Mesenchymal stem cell (in vitro differentiated cells and primary cell): ENCODE results near the gene GPR141.

Source experiments
- DNase-seq: peaks from one replicate; pipeline ENCODE4 v3.0.0-alpha.2; 2013
- H2AFZ ChIP-seq: one replicate; pipeline ENCODE4 v1.6.1; 2013; ENCODE audit warnings: low read depth, mild to moderate bottlenecking, control low read depth, inconsistent platforms, low read length, moderate library complexity
- H2AK5ac ChIP-seq: 2 replicates; pipeline ENCODE4 v1.6.1; 2013; ENCODE audit warnings: low read length, moderate library complexity, mild to moderate bottlenecking, inconsistent platforms; ENCODE audit not compliant: severe bottlenecking
- H2BK120ac ChIP-seq: one replicate; pipeline ENCODE4 v1.6.1; 2013; ENCODE audit warnings: low read depth, mild to moderate bottlenecking, inconsistent platforms, low read length, moderate library complexity
- H2BK12ac ChIP-seq, 2 experiments: one replicate each; pipeline ENCODE4 v1.6.1; 2013; ENCODE audit warnings: inconsistent platforms in 2 of 2, low read length in 2 of 2, mild to moderate bottlenecking in 2 of 2, moderate library complexity in 2 of 2, control low read depth in 1 of 2
- H2BK15ac ChIP-seq: one replicate; pipeline ENCODE4 v1.6.1; 2013; ENCODE audit warnings: mild to moderate bottlenecking, low read depth, inconsistent platforms; ENCODE audit not compliant: poor library complexity, severe bottlenecking
- H2BK5ac ChIP-seq: 2 replicates; pipeline ENCODE4 v1.6.1; 2013; ENCODE audit warnings: low read depth, mild to moderate bottlenecking, low read length, control low read depth, inconsistent platforms; ENCODE audit not compliant: poor library complexity, severe bottlenecking
- H3K14ac ChIP-seq, 2 experiments: one replicate each; pipeline ENCODE4 v1.6.1; 2013; ENCODE audit warnings: inconsistent platforms in 2 of 2, low read length in 2 of 2, control low read depth in 1 of 2, mild to moderate bottlenecking in 1 of 2, moderate library complexity in 1 of 2
- H3K18ac ChIP-seq, 2 experiments: one replicate each; pipeline ENCODE4 v1.6.1; 2013; ENCODE audit warnings: inconsistent platforms in 2 of 2, low read length in 2 of 2, control low read depth in 1 of 2, low read depth in 1 of 2, mild to moderate bottlenecking in 1 of 2
- H3K23ac ChIP-seq, 2 experiments: one replicate each; pipeline ENCODE4 v1.6.1; 2013; ENCODE audit warnings: inconsistent platforms in 2 of 2, low read length in 2 of 2, mild to moderate bottlenecking in 2 of 2, moderate library complexity in 2 of 2, control low read depth in 1 of 2
- H3K27ac ChIP-seq: 2 replicates; pipeline ENCODE4 v1.5.1; 2013; ENCODE audit warnings: mild to moderate bottlenecking, moderate library complexity, low read length, control low read depth, inconsistent platforms; ENCODE audit not compliant: poor library complexity, severe bottlenecking
- H3K27me3 ChIP-seq, 2 experiments: 2 replicates each; pipeline versions ENCODE4 v1.6.1 to v1.7.0; 2013; ENCODE audit warnings: low read length in 2 of 2, mild to moderate bottlenecking in 2 of 2, moderate library complexity in 2 of 2, control low read depth in 1 of 2, inconsistent platforms in 1 of 2; ENCODE audit not compliant: control insufficient read depth in 1 of 2, insufficient read depth in 1 of 2
- H3K36me3 ChIP-seq, 2 experiments: 2 replicates each; pipeline versions ENCODE4 v1.6.1 to v1.7.0; 2013; ENCODE audit warnings: low read length in 2 of 2, control low read depth in 1 of 2, inconsistent platforms in 1 of 2, low read depth in 1 of 2, mild to moderate bottlenecking in 1 of 2; ENCODE audit not compliant: insufficient read depth in 2 of 2, control insufficient read depth in 1 of 2
- H3K4ac ChIP-seq, 2 experiments: one replicate each; pipeline ENCODE4 v1.6.1; 2013; ENCODE audit warnings: inconsistent platforms in 2 of 2, low read length in 2 of 2, mild to moderate bottlenecking in 2 of 2, moderate library complexity in 2 of 2, control low read depth in 1 of 2, low read depth in 1 of 2
- H3K4me1 ChIP-seq: 2 replicates; pipeline ENCODE4 v1.6.1; 2013; ENCODE audit warnings: low read depth, low read length, control low read depth; ENCODE audit not compliant: control insufficient read depth, insufficient read depth
- H3K4me2 ChIP-seq: 2 replicates; pipeline ENCODE4 v1.6.1; 2013; ENCODE audit warnings: low read length, mild to moderate bottlenecking, inconsistent platforms; ENCODE audit not compliant: poor library complexity, severe bottlenecking
- H3K4me3 ChIP-seq, 2 experiments: 2 replicates each; pipeline versions ENCODE4 v1.5.1 to v1.7.0; 2013; ENCODE audit warnings: low read length in 2 of 2, mild to moderate bottlenecking in 2 of 2, control low read depth in 1 of 2, low read depth in 1 of 2; ENCODE audit not compliant: insufficient read depth in 1 of 2
- H3K79me1 ChIP-seq: replicated peaks from 2 replicates; pipeline ENCODE4 v1.6.1; 2013; ENCODE audit warnings: mild to moderate bottlenecking, control low read depth, low read length, inconsistent platforms; ENCODE audit not compliant: poor library complexity, severe bottlenecking
- H3K9ac ChIP-seq: 2 replicates; pipeline ENCODE4 v1.7.0; 2013; ENCODE audit warnings: mild to moderate bottlenecking, low read length, moderate library complexity
- H3K9me3 ChIP-seq: 2 replicates; pipeline ENCODE4 v1.7.0; 2013; ENCODE audit warnings: mild to moderate bottlenecking, low read length; ENCODE audit not compliant: control insufficient read depth
- H4K8ac ChIP-seq: one replicate; pipeline ENCODE4 v1.6.1; 2013; ENCODE audit warnings: inconsistent platforms, mild to moderate bottlenecking, low read length, moderate library complexity
- H4K91ac ChIP-seq: one replicate; pipeline ENCODE4 v1.6.1; 2013; ENCODE audit warnings: mild to moderate bottlenecking, low read length, inconsistent platforms
- WGBS: methylation state at CpG from one replicate; pipeline ENCODE4 v1.1.7; 2013; ENCODE audit warnings: mixed read lengths; 5-methylcytosine and 5-hydroxymethylcytosine counted together

The GPR141 gene

GRCh38 chr7:37645282-37646050, 38.1 kb upstream of the GPR141 start:
- Histone ChIP-seq H4K91ac (no peak overlapping the region), H2AK5ac (no peak overlapping the region), H2BK120ac (no peak overlapping the region), H3K27ac (no peak overlapping the region), H3K4me3 (no peak overlapping the region), H3K4ac (no peak overlapping the region), H3K14ac (no peak overlapping the region), H3K18ac (no peak overlapping the region), H2AFZ (no peak overlapping the region), H2BK15ac (no peak overlapping the region), H3K27me3 (no peaks in the 10 kb centered on the region), H3K9me3 (peaks cover 2% of the 10 kb centered on the region), H4K8ac (no peak overlapping the region), H3K4me2 (no peak overlapping the region), H3K9ac (no peak overlapping the region), H2BK5ac (no peak overlapping the region), H3K36me3 (no peaks in the 10 kb centered on the region), H3K23ac (no peak overlapping the region), H3K79me1 (no peaks in the 10 kb centered on the region), H2BK12ac (no peak overlapping the region), H3K4me1 (no peaks in the 10 kb centered on the region)
- 72% methylated on average over 6 of the region's 7 CpGs for WGBS
- DNase-seq, result no peak

GRCh38 chr7:37656913-37657530, 26.5 kb upstream of the GPR141 start:
- DNase-seq, result no peak
- no peak overlapping the region for H2BK120ac ChIP-seq
- H3K36me3 ChIP-seq, result no peaks in the 10 kb centered on the region
- H3K4me2 ChIP-seq, result no peak overlapping the region
- no peak overlapping the region for H3K23ac ChIP-seq
- 40% methylated on average over 1 of the region's 1 CpG for WGBS
- H3K4me1 ChIP-seq, result no peaks in the 10 kb centered on the region
- no peak overlapping the region for H3K27ac ChIP-seq
- H3K14ac ChIP-seq, result no peak overlapping the region
- H2BK12ac ChIP-seq, result no peak overlapping the region
- no peak overlapping the region for H2AFZ ChIP-seq
- no peaks in the 10 kb centered on the region for H3K79me1 ChIP-seq
- H3K18ac ChIP-seq, result no peak overlapping the region
- no peak overlapping the region for H3K4ac ChIP-seq
- H4K8ac ChIP-seq, result no peak overlapping the region
- H3K27me3 ChIP-seq, result no peaks in the 10 kb centered on the region
- no peak overlapping the region for H2AK5ac ChIP-seq
- H2BK15ac ChIP-seq, result no peak overlapping the region
- H4K91ac ChIP-seq, result no peak overlapping the region
- H3K9ac ChIP-seq, result no peak overlapping the region
- H2BK5ac ChIP-seq, result no peak overlapping the region
- no peaks in the 10 kb centered on the region for H3K9me3 ChIP-seq
- H3K4me3 ChIP-seq, result no peak overlapping the region

GRCh38 chr7:37657816-37658215, 25.8 kb upstream of the GPR141 start:
- Histone ChIP-seq H3K4ac (no peak overlapping the region), H2BK12ac (no peak overlapping the region), H3K18ac (no peak overlapping the region), H3K4me2 (no peak overlapping the region), H4K8ac (no peak overlapping the region), H2BK5ac (no peak overlapping the region), H3K9ac (no peak overlapping the region), H3K79me1 (no peaks in the 10 kb centered on the region), H4K91ac (no peak overlapping the region), H3K36me3 (no peaks in the 10 kb centered on the region), H3K27ac (no peak overlapping the region), H2BK15ac (no peak overlapping the region), H3K14ac (no peak overlapping the region), H3K23ac (no peak overlapping the region), H3K4me3 (no peak overlapping the region), H2AFZ (no peak overlapping the region), H3K4me1 (no peaks in the 10 kb centered on the region), H3K27me3 (no peaks in the 10 kb centered on the region), H3K9me3 (no peaks in the 10 kb centered on the region), H2BK120ac (no peak overlapping the region), H2AK5ac (no peak overlapping the region)
- DNase-seq, result no peak
- 0% methylated on average over 1 of the region's 1 CpG for WGBS

- Histone ChIP-seq H3K9me3 (no peaks in the 10 kb centered on the region), H3K23ac (no peak overlapping the region)
These were observed 23.5 kb upstream of the GPR141 start for GRCh38 chr7:37659971-37660565.

More at GRCh38 chr7:37659971-37660565, 23.5 kb upstream of the GPR141 start:
- no peak overlapping the region for H3K9ac ChIP-seq
- H2BK5ac ChIP-seq, result no peak overlapping the region
- no peak overlapping the region for H2BK12ac ChIP-seq
- H4K8ac ChIP-seq, result no peak overlapping the region
- H2BK15ac ChIP-seq, result no peak overlapping the region
- no peak overlapping the region for H3K4me2 ChIP-seq
- H3K4me3 ChIP-seq, result no peak overlapping the region
- H3K27ac ChIP-seq, result no peak overlapping the region
- H3K4me1 ChIP-seq, result no peaks in the 10 kb centered on the region
- no peak overlapping the region for H2AK5ac ChIP-seq
- 46% methylated on average over 2 of the region's 2 CpGs for WGBS
- no peak overlapping the region for H2BK120ac ChIP-seq
- DNase-seq, result no peak
- H3K27me3 ChIP-seq, result no peaks in the 10 kb centered on the region
- H3K79me1 ChIP-seq, result no peaks in the 10 kb centered on the region
- H4K91ac ChIP-seq, result no peak overlapping the region
- no peaks in the 10 kb centered on the region for H3K36me3 ChIP-seq
- H2AFZ ChIP-seq, result no peak overlapping the region
- no peak overlapping the region for H3K4ac ChIP-seq
- H3K18ac ChIP-seq, result no peak overlapping the region
- H3K14ac ChIP-seq, result no peak overlapping the region
